DOHH2 (cell line): Measurements from ENCODE around the gene CHCHD1.

Experiments used
- H3F3A ChIP-seq: fragments of 200-600 bp; sonication (generic), shearing (Covaris generic); 2 replicates; pipeline ENCODE4 v1.6.0; 2016; ENCODE audit warnings: antibody characterized with exemption, mild to moderate bottlenecking; ENCODE audit not compliant: control insufficient read depth, insufficient read depth
- H3K27ac ChIP-seq: fragments of 200-600 bp; sonication (generic); 2 replicates; pipeline ENCODE4 v1.5.1; 2014; ENCODE audit warnings: low read depth, mild to moderate bottlenecking, low read length, moderate library complexity
- H3K27me3 ChIP-seq: fragments of 200-600 bp; sonication (generic); 2 replicates; pipeline ENCODE4 v1.6.1; 2014; ENCODE audit warnings: mild to moderate bottlenecking, low read length, mixed read lengths; ENCODE audit not compliant: control insufficient read depth
- H3K36me3 ChIP-seq: fragments of 200-600 bp; sonication (generic); 2 replicates; pipeline ENCODE4 v1.6.1; 2014; ENCODE audit warnings: mild to moderate bottlenecking, low read length, moderate library complexity, mixed read lengths; ENCODE audit not compliant: control insufficient read depth
- H3K4me1 ChIP-seq: fragments of 200-600 bp; sonication (generic); 2 replicates; pipeline ENCODE4 v1.6.1; 2014; ENCODE audit warnings: mild to moderate bottlenecking, low read length, mixed read lengths; ENCODE audit not compliant: control insufficient read depth
- H3K4me2 ChIP-seq: fragments of 200-600 bp; sonication (generic); 2 replicates; pipeline ENCODE4 v1.6.0; 2014; ENCODE audit warnings: mild to moderate bottlenecking, low read length, moderate library complexity
- H3K4me3 ChIP-seq: fragments of 200-600 bp; sonication (generic); 2 replicates; pipeline ENCODE4 v1.5.1; 2014; ENCODE audit warnings: mild to moderate bottlenecking, low read length, mixed read lengths
- H3K79me2 ChIP-seq: fragments of 200-600 bp; sonication (generic); 2 replicates; pipeline ENCODE4 v1.6.1; 2014; ENCODE audit warnings: mild to moderate bottlenecking, low read length, mixed read lengths; ENCODE audit not compliant: control insufficient read depth
- H3K9me2 ChIP-seq: fragments of 200-600 bp; sonication (generic); replicated peaks from 2 replicates; pipeline ENCODE4 v1.6.1; 2014; ENCODE audit warnings: mild to moderate bottlenecking, low read length, mixed read lengths; ENCODE audit not compliant: control insufficient read depth
- H3K9me3 ChIP-seq: fragments of 200-600 bp; sonication (generic); 2 replicates; pipeline ENCODE4 v1.6.1; 2014; ENCODE audit warnings: antibody characterized with exemption, low read length, mixed read lengths; ENCODE audit not compliant: control insufficient read depth, insufficient read depth
- H4K20me1 ChIP-seq: fragments of 200-600 bp; sonication (generic); 2 replicates; pipeline ENCODE4 v1.6.0; 2014; ENCODE audit warnings: low read depth, mild to moderate bottlenecking, antibody characterized with exemption, low read length, moderate library complexity; ENCODE audit not compliant: control insufficient read depth, insufficient read depth
- CTCF ChIP-seq: fragments of 200-600 bp; sonication (generic); IDR thresholded peaks from one replicate; pipeline ENCODE4 v1.5.1; 2014; ENCODE audit warnings: antibody characterized with exemption, mild to moderate bottlenecking, low read depth, low read length; ENCODE audit not compliant: poor library complexity, severe bottlenecking
- EZH2phosphoT487 ChIP-seq: fragments of 200-600 bp; sonication (generic); IDR thresholded peaks from 2 replicates; pipeline ENCODE4 v1.6.1; 2017; ENCODE audit warnings: borderline replicate concordance, mild to moderate bottlenecking, antibody characterized with exemption, low read length, moderate library complexity, mixed read lengths

Gene CHCHD1

GRCh38 chr10:73781879-73782748 lies at the start of gene CHCHD1:
CHCHD1 (plus strand) TSS chr10:73782048; CDS start chr10:73782076, 28 bp downstream.
- H3K36me3 ChIP-seq, result peaks cover 42% of the 10 kb centered on the region
- H3K9me3 ChIP-seq, result no peaks in the 10 kb centered on the region
- no peaks in the 10 kb centered on the region for H3K27me3 ChIP-seq
- peak within 1 kb of the TSS; percentile 85 for H3K4me3 ChIP-seq
- peak within 1 kb of the TSS; percentile 96 for H3K4me2 ChIP-seq
- peaks cover 10% of the 10 kb centered on the region; the same call in 1 of the 2 replicates for H4K20me1 ChIP-seq
- TF ChIP-seq EZH2phosphoT487, result no peak
- H3K27ac ChIP-seq, result peak within 1 kb of the TSS; percentile 58
- peaks cover 90% of the 10 kb centered on the region for H3K79me2 ChIP-seq
- peaks cover 55% of the 10 kb centered on the region for H3K4me1 ChIP-seq
- H3F3A ChIP-seq, result peaks cover 34% of the 10 kb centered on the region
- no peaks in the 10 kb centered on the region for H3K9me2 ChIP-seq

GRCh38 chr10:73732426-73732825 lies 49.4 kb upstream of the CHCHD1 start:
- H3K79me2 ChIP-seq, result peaks cover 32% of the 10 kb centered on the region

GRCh38 chr10:73732931-73733623 lies 48.8 kb upstream of the CHCHD1 start:
- H3F3A ChIP-seq, result no peaks in the 10 kb centered on the region
- peaks cover 7% of the 10 kb centered on the region; the same call in 1 of the 2 replicates for H3K36me3 ChIP-seq
- no peak overlapping the region for H3K4me3 ChIP-seq
- H3K27me3 ChIP-seq, result no peaks in the 10 kb centered on the region
- no peaks in the 10 kb centered on the region for H3K9me3 ChIP-seq
- H3K4me1 ChIP-seq, result peaks cover 8% of the 10 kb centered on the region; the same call in 1 of the 2 replicates
- H4K20me1 ChIP-seq, result no peaks in the 10 kb centered on the region
- H3K27ac ChIP-seq, result no peak overlapping the region
- peaks cover 32% of the 10 kb centered on the region for H3K79me2 ChIP-seq
- H3K9me2 ChIP-seq, result no peaks in the 10 kb centered on the region
- TF ChIP-seq CTCF (no peak), EZH2phosphoT487 (no peak)
- H3K4me2 ChIP-seq, result no peak overlapping the region

More at GRCh38 chr10:73732426-73732825, 49.4 kb upstream of the CHCHD1 start:
- TF ChIP-seq CTCF (no peak), EZH2phosphoT487 (no peak)
- H3K4me3 ChIP-seq, result no peak overlapping the region
- H3K4me2 ChIP-seq, result no peak overlapping the region
- peaks cover 9% of the 10 kb centered on the region for H3K36me3 ChIP-seq
- no peaks in the 10 kb centered on the region for H3K27me3 ChIP-seq
- no peaks in the 10 kb centered on the region for H3K9me3 ChIP-seq
- H3F3A ChIP-seq, result no peaks in the 10 kb centered on the region
- H3K4me1 ChIP-seq, result peaks cover 8% of the 10 kb centered on the region; the same call in 1 of the 2 replicates
- no peaks in the 10 kb centered on the region for H3K9me2 ChIP-seq
- H3K27ac ChIP-seq, result no peak overlapping the region
- no peaks in the 10 kb centered on the region for H4K20me1 ChIP-seq
